ENCODE measurements around the gene SMIM44. TPM values are rescaled to one million over a fixed set of nuclear protein-coding genes. Genes with fewer than 3 reads are reported as not detected.

Gene SMIM44
- total RNA-seq, 1 donor from 2014 or later = not detected

DNA sequence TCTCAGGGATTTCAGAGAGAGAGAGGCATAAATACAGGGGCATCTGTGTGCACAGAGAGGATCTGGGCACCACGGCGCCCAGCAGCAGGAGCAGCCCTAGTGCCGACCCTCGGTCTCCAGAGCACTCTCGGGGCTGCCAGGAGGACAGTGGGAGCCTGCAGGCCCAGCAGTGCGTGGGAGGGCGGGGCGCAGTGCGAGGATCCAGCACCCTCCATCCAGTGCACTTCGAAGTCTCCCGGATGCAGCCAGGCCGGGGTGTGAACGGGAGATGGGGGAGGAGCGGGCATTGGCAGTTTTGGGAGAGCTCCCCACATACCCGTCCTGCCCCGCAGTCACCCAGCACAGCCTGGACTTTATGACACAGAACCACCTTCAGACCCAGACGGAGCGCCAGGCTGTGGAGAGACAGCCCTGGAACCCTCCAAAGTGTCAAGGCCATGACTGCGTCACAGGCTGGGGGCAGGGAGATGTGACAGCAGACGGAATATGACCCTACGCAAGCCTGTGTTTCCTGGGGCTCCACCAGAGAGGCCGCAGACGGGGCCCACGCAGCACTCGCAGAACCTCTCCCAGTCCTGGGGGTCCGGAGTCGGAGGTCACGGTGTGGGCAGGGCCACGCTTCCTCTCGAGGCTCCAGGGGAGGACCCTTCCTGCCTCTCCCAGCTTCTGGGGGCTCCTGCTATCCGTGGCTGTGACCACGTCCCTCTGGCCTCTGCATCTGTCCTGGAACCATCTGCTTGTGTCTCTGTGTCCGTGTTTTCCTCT, 41.0 kb upstream of the SMIM44 start:
- TF ChIP-seq, protein P1, sequence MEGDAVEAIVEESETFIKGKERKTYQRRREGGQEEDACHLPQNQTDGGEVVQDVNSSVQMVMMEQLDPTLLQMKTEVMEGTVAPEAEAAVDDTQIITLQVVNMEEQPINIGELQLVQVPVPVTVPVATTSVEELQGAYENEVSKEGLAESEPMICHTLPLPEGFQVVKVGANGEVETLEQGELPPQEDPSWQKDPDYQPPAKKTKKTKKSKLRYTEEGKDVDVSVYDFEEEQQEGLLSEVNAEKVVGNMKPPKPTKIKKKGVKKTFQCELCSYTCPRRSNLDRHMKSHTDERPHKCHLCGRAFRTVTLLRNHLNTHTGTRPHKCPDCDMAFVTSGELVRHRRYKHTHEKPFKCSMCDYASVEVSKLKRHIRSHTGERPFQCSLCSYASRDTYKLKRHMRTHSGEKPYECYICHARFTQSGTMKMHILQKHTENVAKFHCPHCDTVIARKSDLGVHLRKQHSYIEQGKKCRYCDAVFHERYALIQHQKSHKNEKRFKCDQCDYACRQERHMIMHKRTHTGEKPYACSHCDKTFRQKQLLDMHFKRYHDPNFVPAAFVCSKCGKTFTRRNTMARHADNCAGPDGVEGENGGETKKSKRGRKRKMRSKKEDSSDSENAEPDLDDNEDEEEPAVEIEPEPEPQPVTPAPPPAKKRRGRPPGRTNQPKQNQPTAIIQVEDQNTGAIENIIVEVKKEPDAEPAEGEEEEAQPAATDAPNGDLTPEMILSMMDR (conservative IDR thresholded peaks at IDR 0.05) = no peak
- no peak for DNase-seq (ENCODE audit: low read depth, low spot score)
- peaks cover 3% of the 10 kb centered on the region for H3K36me3 Mint-ChIP-seq (ENCODE audit: low read depth)
- H3K9me3 Mint-ChIP-seq = no peaks in the 10 kb centered on the region
- no peaks in the 10 kb centered on the region for H3K4me1 Mint-ChIP-seq
- no peak overlapping the region for H3K27ac Mint-ChIP-seq (ENCODE audit: unreplicated experiment)
- H3K4me3 Mint-ChIP-seq = no peak overlapping the region
- H3K27me3 Mint-ChIP-seq (ENCODE audit: low read depth) = no peaks in the 10 kb centered on the region

DNA sequence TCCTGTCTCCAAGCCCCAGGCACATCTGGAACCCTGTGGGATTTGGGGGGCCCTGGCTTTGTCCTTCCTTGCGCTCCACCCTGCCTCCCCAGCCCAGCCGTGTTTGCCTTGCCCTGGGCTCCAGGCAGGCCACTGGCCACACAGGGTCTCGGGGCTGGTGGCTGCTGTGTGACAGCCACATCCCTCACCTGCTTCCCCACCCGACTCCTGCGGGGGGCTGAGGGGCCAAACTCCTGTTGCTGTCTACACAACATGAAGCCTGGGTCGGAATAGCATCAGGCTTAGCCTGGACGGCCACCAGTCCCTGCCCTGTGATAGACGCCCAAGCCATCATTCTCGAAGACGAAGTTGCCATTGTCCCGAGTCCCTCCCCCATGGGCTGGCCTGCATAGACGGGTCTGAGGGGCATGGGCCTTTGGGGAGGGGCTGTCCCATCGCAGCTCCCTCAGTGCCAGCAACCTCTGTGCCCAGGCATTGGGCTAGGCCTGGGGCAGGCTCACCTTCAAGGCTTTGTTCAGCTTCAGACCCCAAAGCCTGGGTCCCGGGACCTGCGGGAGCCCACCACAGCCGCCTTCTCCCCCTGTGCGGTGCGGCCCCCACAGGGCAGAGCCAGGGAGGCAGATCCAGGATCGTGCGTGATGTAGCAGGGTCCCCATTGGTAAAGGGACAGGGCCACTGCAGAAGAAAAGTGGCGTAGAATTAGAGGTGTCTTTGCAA, 40.3 kb upstream of the SMIM44 start:
- Mint-ChIP-seq H3K4me1 (no peaks in the 10 kb centered on the region), H3K27ac (ENCODE audit: unreplicated experiment) (no peak overlapping the region)
- TF ChIP-seq, protein P1 (conservative IDR thresholded peaks at IDR 0.05) = no peak

GRCh38 chr19:3522421-3523360, 39.5 kb upstream of the SMIM44 start:
- DNase-seq (ENCODE audit: low read depth, low spot score) = no peak
- Mint-ChIP-seq H3K27ac (ENCODE audit: unreplicated experiment) (no peak overlapping the region), H3K4me1 (no peaks in the 10 kb centered on the region), H3K4me3 (no peak overlapping the region), H3K27me3 (ENCODE audit: low read depth) (no peaks in the 10 kb centered on the region), H3K36me3 (ENCODE audit: low read depth) (peaks cover 3% of the 10 kb centered on the region), H3K9me3 (no peaks in the 10 kb centered on the region)
- TF ChIP-seq, protein P1 (conservative IDR thresholded peaks at IDR 0.05) = no peak

More for the DNA sequence above, 40.3 kb upstream of the SMIM44 start:
- Mint-ChIP-seq H3K4me3 (no peak overlapping the region), H3K36me3 (ENCODE audit: low read depth) (peaks cover 3% of the 10 kb centered on the region), H3K9me3 (no peaks in the 10 kb centered on the region), H3K27me3 (ENCODE audit: low read depth) (no peaks in the 10 kb centered on the region)
- DNase-seq (ENCODE audit: low read depth, low spot score) = no peak

DNA sequence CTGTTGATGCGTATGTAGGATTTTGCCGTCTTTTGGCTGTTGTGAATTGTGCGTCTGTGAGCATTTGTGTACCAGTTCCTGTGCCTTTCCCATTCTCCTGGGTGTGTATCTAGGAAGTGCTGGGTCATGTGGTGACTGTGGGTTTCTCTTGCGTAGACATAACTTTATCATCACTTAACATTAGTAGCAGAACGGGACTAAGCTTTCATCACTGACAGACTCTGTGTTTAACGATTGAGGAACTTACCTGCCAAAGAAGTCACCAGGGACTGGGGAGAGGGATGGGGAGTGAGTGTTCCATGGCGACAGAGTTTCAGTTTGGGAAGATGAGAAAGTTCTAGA, 37.8 kb upstream of the SMIM44 start:
- Mint-ChIP-seq H3K27me3 (ENCODE audit: low read depth) (no peaks in the 10 kb centered on the region), H3K4me3 (no peak overlapping the region), H3K36me3 (ENCODE audit: low read depth) (peaks cover 3% of the 10 kb centered on the region), H3K4me1 (no peaks in the 10 kb centered on the region), H3K27ac (ENCODE audit: unreplicated experiment) (peak overlapping the region; percentile 13), H3K9me3 (no peaks in the 10 kb centered on the region)
- TF ChIP-seq, protein P1 (conservative IDR thresholded peaks at IDR 0.05) = no peak
- DNase-seq (ENCODE audit: low read depth, low spot score) = no peak

Measured in neural crest cell (in vitro differentiated cells).